ENCODE measurements around the gene DNAH7. TPM values are rescaled to one million over a fixed set of nuclear protein-coding genes. Genes with fewer than 3 reads are reported as not detected.

The DNAH7 gene
- total RNA-seq, 6 experiments from 2014 or later: 0.12 to 0.35 (median 0.26) TPM

- ATAC-seq (no peak), DNase-seq (no peak)
- Histone ChIP-seq H3K4me1 (no peaks in the 10 kb centered on the region), H3K36me3 (no peaks in the 10 kb centered on the region), H3K27me3 (no peaks in the 10 kb centered on the region), H3K4me3 (no peak overlapping the region), H3K27ac (no peak overlapping the region), H3K9me3 (no peaks in the 10 kb centered on the region)
- intact Hi-C loops (cut with DNase I): no loop called here
- 64% methylated on average over 4 of the region's 4 CpGs for WGBS (ENCODE audit: insufficient coverage, low coverage, low lambda C conversion rate, missing lambda C conversion rate)
- TF ChIP-seq POLR2A (IDR thresholded peaks at IDR 0.05): no peak
- TF ChIP-seq CTCF (IDR thresholded peaks at IDR 0.05): no peak
These were observed 158.1 kb downstream of the DNAH7 start for GRCh38 chr2:195910570-195910969.

GRCh38 chr2:195909926-195910325, 158.7 kb downstream of the DNAH7 start:
- Histone ChIP-seq H3K27me3 (no peaks in the 10 kb centered on the region), H3K4me3 (no peak overlapping the region), H3K36me3 (no peaks in the 10 kb centered on the region), H3K9me3 (no peaks in the 10 kb centered on the region), H3K27ac (no peak overlapping the region), H3K4me1 (no peaks in the 10 kb centered on the region)
- intact Hi-C loops (cut with DNase I): no loop called here
- TF ChIP-seq CTCF (IDR thresholded peaks at IDR 0.05) (no peak), POLR2A (IDR thresholded peaks at IDR 0.05) (no peak)
- no peak for ATAC-seq
- no peak for DNase-seq

GRCh38 chr2:195907474-195907873, 161.2 kb downstream of the DNAH7 start:
- ATAC-seq (no peak), DNase-seq (no peak)
- H3K9me3 ChIP-seq: no peaks in the 10 kb centered on the region
- H3K27me3 ChIP-seq: no peaks in the 10 kb centered on the region
- no peak overlapping the region for H3K4me3 ChIP-seq
- no peaks in the 10 kb centered on the region for H3K4me1 ChIP-seq
- TF ChIP-seq CTCF (IDR thresholded peaks at IDR 0.05): no peak
- TF ChIP-seq POLR2A (IDR thresholded peaks at IDR 0.05): no peak
- H3K27ac ChIP-seq: no peak overlapping the region
- WGBS (ENCODE audit: insufficient coverage, low coverage, low lambda C conversion rate, missing lambda C conversion rate): 60% methylated on average over 5 of the region's 5 CpGs
- intact Hi-C loops (cut with DNase I): no loop called here
- H3K36me3 ChIP-seq: no peaks in the 10 kb centered on the region

- WGBS (ENCODE audit: insufficient coverage, low coverage, low lambda C conversion rate, missing lambda C conversion rate): 49% methylated on average over 2 of the region's 2 CpGs
- H3K27ac ChIP-seq: no peak overlapping the region
- intact Hi-C loops (cut with DNase I): no loop called here
These were observed 164.7 kb downstream of the DNAH7 start for GRCh38 chr2:195903956-195904355.

More at GRCh38 chr2:195903956-195904355, 164.7 kb downstream of the DNAH7 start:
- H3K9me3 ChIP-seq: no peaks in the 10 kb centered on the region
- H3K36me3 ChIP-seq: no peaks in the 10 kb centered on the region
- H3K4me1 ChIP-seq: no peaks in the 10 kb centered on the region
- ATAC-seq: no peak
- no peak for DNase-seq
- TF ChIP-seq CTCF (IDR thresholded peaks at IDR 0.05) (no peak), POLR2A (IDR thresholded peaks at IDR 0.05) (no peak)
- no peaks in the 10 kb centered on the region for H3K27me3 ChIP-seq
- H3K4me3 ChIP-seq: no peak overlapping the region
